HFFc6 (cell line): ENCODE measurements around the gene STOM. TPM values are rescaled to one million over a fixed set of nuclear protein-coding genes. Genes with fewer than 3 reads are reported as not detected.

Experiments used
- DNase-seq: peaks from one replicate; pipeline ENCODE4 v3.0.0-alpha.2; 2018
- H3K27ac Mint-ChIP-seq: 2 replicates; pipeline ENCODE4 v1.8.0; 2020; ENCODE audit warnings: mild to moderate bottlenecking, mixed read lengths
- H3K27me3 Mint-ChIP-seq: 2 replicates; pipeline ENCODE4 v1.8.0; 2021; ENCODE audit warnings: mild to moderate bottlenecking, moderate library complexity, mixed read lengths; ENCODE audit not compliant: insufficient read depth
- H3K36me3 Mint-ChIP-seq: 2 replicates; pipeline ENCODE4 v1.8.0; 2021; ENCODE audit warnings: low read depth, mixed read lengths
- H3K4me1 Mint-ChIP-seq: 2 replicates; pipeline ENCODE4 v1.8.0; 2020; ENCODE audit warnings: low read depth, mixed read lengths
- H3K4me3 Mint-ChIP-seq: 2 replicates; pipeline ENCODE4 v1.8.0; 2020; ENCODE audit warnings: mild to moderate bottlenecking, moderate library complexity, mixed read lengths
- H3K9me3 Mint-ChIP-seq: 2 replicates; pipeline ENCODE4 v1.8.0; 2020; ENCODE audit warnings: mild to moderate bottlenecking, mixed read lengths
- CTCF ChIP-seq: fragments of 200-600 bp; sonication (generic); IDR thresholded peaks from 2 replicates; pipeline ENCODE4 v1.5.0; 2021; ENCODE audit warnings: antibody characterized with exemption, mild to moderate bottlenecking
- total RNA-seq, 6 experiments: library from RNA; stranded (reverse); fragmentation: NEBNext Ultra II Directional; extraction: Animal tissue kit (Norgen Biotek cat#: 25700); gene quantifications; 2 replicates in 1 of 6; 3 replicates in 5 of 6; pipeline ENCODE4 v1.2.3, GENCODE V29; 2021

The STOM gene
- total RNA-seq, 6 experiments from 2014 or later: 85.4 to 151 (median 138) TPM

DNA sequence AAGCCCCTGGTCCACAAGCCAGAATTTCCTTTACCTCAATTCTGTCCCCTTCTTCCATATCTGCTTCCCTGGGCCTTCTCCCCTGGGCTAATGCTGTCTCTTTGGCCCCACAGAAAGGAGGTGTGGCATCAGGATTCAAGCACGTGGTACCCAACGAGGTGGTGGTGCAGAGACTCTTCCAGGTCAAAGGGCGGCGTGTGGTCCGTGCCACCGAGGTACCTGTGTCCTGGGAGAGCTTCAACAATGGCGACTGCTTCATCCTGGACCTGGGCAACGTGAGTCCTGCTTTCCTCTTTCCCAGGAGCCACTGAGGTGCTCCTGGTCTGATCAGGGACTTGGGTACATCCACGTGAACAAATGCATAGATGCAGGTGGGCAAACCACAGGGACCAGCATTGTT lies 59.5 kb downstream of the STOM start:
- Mint-ChIP-seq H3K27ac (no peak overlapping the region), H3K4me3 (no peak overlapping the region), H3K4me1 (no peaks in the 10 kb centered on the region), H3K9me3 (no peaks in the 10 kb centered on the region), H3K27me3 (peaks cover 8% of the 10 kb centered on the region), H3K36me3 (peaks cover 56% of the 10 kb centered on the region)
- no peak for DNase-seq
- no peak for TF ChIP-seq CTCF

DNA sequence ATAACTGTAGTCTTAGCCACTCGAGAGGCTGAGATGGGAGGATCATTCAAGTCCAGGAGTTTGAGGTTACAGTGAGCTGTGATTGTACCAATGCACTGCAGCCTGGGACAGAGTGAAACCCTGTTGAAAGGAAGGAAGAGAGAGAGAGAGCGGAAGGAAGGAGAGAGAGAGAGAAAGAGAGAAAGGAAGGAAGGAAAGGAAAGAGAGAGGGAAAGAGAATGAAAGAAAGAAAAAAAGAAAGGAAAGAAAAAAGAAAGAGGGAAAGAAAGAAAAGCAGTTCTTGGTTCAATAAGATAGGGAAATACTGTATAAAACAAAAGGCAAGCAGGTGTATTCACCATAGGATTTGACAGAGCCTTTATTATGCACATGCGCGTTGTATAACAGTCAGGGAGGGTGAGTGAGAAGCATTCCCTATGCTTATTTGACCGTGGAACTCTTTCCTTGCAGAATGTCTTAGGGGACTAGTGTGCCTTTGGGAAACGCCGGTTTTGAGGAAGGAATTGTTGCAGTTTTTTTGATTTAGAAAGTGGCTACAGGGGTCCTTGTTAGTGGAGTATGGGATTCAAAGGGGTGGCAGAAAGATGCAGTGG lies 60.1 kb downstream of the STOM start:
- no peaks in the 10 kb centered on the region for H3K9me3 Mint-ChIP-seq
- H3K27ac Mint-ChIP-seq: peak overlapping the region; percentile 14; the same call in 1 of the 2 replicates
- no peak for DNase-seq
- peaks cover 8% of the 10 kb centered on the region for H3K27me3 Mint-ChIP-seq
- peaks cover 56% of the 10 kb centered on the region for H3K36me3 Mint-ChIP-seq
- TF ChIP-seq CTCF: no peak
- H3K4me1 Mint-ChIP-seq: no peaks in the 10 kb centered on the region
- H3K4me3 Mint-ChIP-seq: no peak overlapping the region

- peaks cover 52% of the 10 kb centered on the region for H3K36me3 Mint-ChIP-seq
- no peak overlapping the region for H3K4me3 Mint-ChIP-seq
- peak overlapping the region; percentile 34; the same call in 1 of the 2 replicates for H3K27ac Mint-ChIP-seq
- no peak for DNase-seq
- no peak for TF ChIP-seq CTCF
- H3K27me3 Mint-ChIP-seq: peaks cover 8% of the 10 kb centered on the region
- H3K9me3 Mint-ChIP-seq: no peaks in the 10 kb centered on the region
- peaks cover 4% of the 10 kb centered on the region; the same call in 1 of the 2 replicates for H3K4me1 Mint-ChIP-seq
These were observed 60.9 kb downstream of the STOM start for GRCh38 chr9:121309171-121309570.

GRCh38 chr9:121308765-121309164 lies 61.3 kb downstream of the STOM start:
- Mint-ChIP-seq H3K4me1 (peaks cover 8% of the 10 kb centered on the region; the same call in 1 of the 2 replicates), H3K27ac (no peak overlapping the region), H3K36me3 (peaks cover 52% of the 10 kb centered on the region), H3K9me3 (no peaks in the 10 kb centered on the region), H3K4me3 (no peak overlapping the region), H3K27me3 (peaks cover 8% of the 10 kb centered on the region)
- DNase-seq: no peak
- no peak for TF ChIP-seq CTCF

- Mint-ChIP-seq H3K27me3 (peaks cover 8% of the 10 kb centered on the region), H3K27ac (no peak overlapping the region), H3K9me3 (no peaks in the 10 kb centered on the region), H3K4me1 (peaks cover 10% of the 10 kb centered on the region; the same call in 1 of the 2 replicates), H3K36me3 (peaks cover 45% of the 10 kb centered on the region), H3K4me3 (no peak overlapping the region)
- DNase-seq: no peak
- TF ChIP-seq CTCF: no peak
These were observed 62.1 kb downstream of the STOM start for GRCh38 chr9:121307976-121308375.
